CD14-positive monocyte (primary cell): ENCODE results near the gene IGDCC3. TPM values are rescaled to one million over a fixed set of nuclear protein-coding genes. Genes with fewer than 3 reads are reported as not detected.

Experiments
- DNase-seq, 3 donors: peaks; one replicate each; pipeline ENCODE4 v3.0.0-alpha.2; 2011 to 2022
- H2AFZ ChIP-seq: 2 replicates; pipeline ENCODE4 v1.6.0; 2012; ENCODE audit warnings: mild to moderate bottlenecking, low read depth, low read length, inconsistent platforms; ENCODE audit not compliant: insufficient read depth, poor library complexity, severe bottlenecking
- H3K27ac ChIP-seq, 2 donors: 1 replicate in 1 of 2; 2 replicates in 1 of 2; pipeline ENCODE4 v1.5.1; 2012 to 2013; ENCODE audit warnings: low read length in 2 of 2, control low read depth in 1 of 2, inconsistent platforms in 1 of 2, low read depth in 1 of 2, mild to moderate bottlenecking in 1 of 2
- H3K27me3 ChIP-seq, 2 donors: one replicate each; pipeline versions ENCODE4 v1.6.0 to v1.6.1; 2011 to 2013; ENCODE audit warnings: low read length in 2 of 2; ENCODE audit not compliant: control insufficient read depth in 2 of 2, insufficient read depth in 2 of 2
- H3K36me3 ChIP-seq, 2 donors: replicated peaks in 1 of 2; 1 replicate in 1 of 2; 2 replicates in 1 of 2; pipeline versions ENCODE4 v1.5.1 to v1.6.1; 2012 to 2013; ENCODE audit warnings: low read length in 2 of 2, control low read depth in 1 of 2, inconsistent platforms in 1 of 2, mild to moderate bottlenecking in 1 of 2; ENCODE audit not compliant: insufficient read depth in 2 of 2, control insufficient read depth in 1 of 2
- H3K4me1 ChIP-seq, 2 donors: 1 replicate in 1 of 2; 2 replicates in 1 of 2; pipeline versions ENCODE4 v1.5.1 to v1.6.1; 2012 to 2013; ENCODE audit warnings: low read length in 2 of 2, control low read depth in 1 of 2, inconsistent platforms in 1 of 2, mild to moderate bottlenecking in 1 of 2, moderate library complexity in 1 of 2; ENCODE audit not compliant: insufficient read depth in 2 of 2, control insufficient read depth in 1 of 2
- H3K4me2 ChIP-seq: replicated peaks from 2 replicates; pipeline ENCODE3; 2012; ENCODE audit warnings: low read length, moderate library complexity, mild to moderate bottlenecking; ENCODE audit not compliant: poor library complexity, severe bottlenecking; ENCODE audit errors: extremely low read depth
- H3K4me3 ChIP-seq, 3 experiments: fragments of 200-600 bp in 1 of 3; sonication (generic) in 1 of 3; replicated peaks in 1 of 3; 1 replicate in 2 of 3; 2 replicates in 1 of 3; pipeline ENCODE4 v1.5.1; 2011 to 2013; ENCODE audit warnings: low read length in 3 of 3, mild to moderate bottlenecking in 3 of 3, control low read depth in 2 of 3, low read depth in 2 of 3, inconsistent platforms in 1 of 3, moderate library complexity in 1 of 3
- H3K79me2 ChIP-seq: 2 replicates; pipeline ENCODE4 v1.6.0; 2012; ENCODE audit warnings: mild to moderate bottlenecking, control low read depth, inconsistent platforms, low read length, moderate library complexity; ENCODE audit not compliant: insufficient read depth
- H3K9ac ChIP-seq: 2 replicates; pipeline ENCODE4 v1.6.0; 2017; ENCODE audit warnings: low read length, mild to moderate bottlenecking; ENCODE audit not compliant: insufficient read depth, poor library complexity, severe bottlenecking
- H3K9me3 ChIP-seq, 2 donors: replicated peaks in 1 of 2; 1 replicate in 1 of 2; 2 replicates in 1 of 2; pipeline versions ENCODE4 v1.5.1 to v1.6.1; 2012 to 2013; ENCODE audit warnings: low read length in 2 of 2, control low read depth in 1 of 2; ENCODE audit not compliant: control insufficient read depth in 1 of 2, insufficient read depth in 1 of 2
- H4K20me1 ChIP-seq: 2 replicates; pipeline ENCODE4 v1.6.0; 2012; ENCODE audit warnings: mild to moderate bottlenecking, low read length, control low read depth, moderate library complexity; ENCODE audit not compliant: insufficient read depth
- H3K27ac Mint-ChIP-seq, 7 donors: one replicate each; pipeline ENCODE4 v1.8.0; 2020; ENCODE audit warnings: mild to moderate bottlenecking in 7 of 7, mixed read lengths in 7 of 7, moderate library complexity in 6 of 7, inconsistent platforms in 2 of 7
- H3K27me3 Mint-ChIP-seq, 3 donors: one replicate each; pipeline ENCODE4 v1.8.0; 2021 to 2022; ENCODE audit warnings: low read depth in 3 of 3, mild to moderate bottlenecking in 3 of 3, mixed read lengths in 3 of 3, moderate library complexity in 3 of 3, inconsistent platforms in 1 of 3
- H3K36me3 Mint-ChIP-seq, 2 donors: one replicate each; pipeline ENCODE4 v1.8.0; 2020; ENCODE audit warnings: mixed read lengths in 2 of 2, inconsistent platforms in 1 of 2, mild to moderate bottlenecking in 1 of 2
- H3K4me1 Mint-ChIP-seq: one replicate; pipeline ENCODE4 v1.8.0; 2020; ENCODE audit warnings: mild to moderate bottlenecking, mixed read lengths
- H3K4me3 Mint-ChIP-seq, 2 donors: one replicate each; pipeline ENCODE4 v1.8.0; 2020; ENCODE audit warnings: mild to moderate bottlenecking in 2 of 2, mixed read lengths in 2 of 2, moderate library complexity in 1 of 2
- H3K9me3 Mint-ChIP-seq, 7 donors: one replicate each; pipeline ENCODE4 v1.8.0; 2020 to 2022; ENCODE audit warnings: mixed read lengths in 7 of 7, mild to moderate bottlenecking in 6 of 7, moderate library complexity in 6 of 7, inconsistent platforms in 2 of 7
- WGBS: methylation state at CpG from one replicate; pipeline ENCODE4 v1.1.5; 2013; ENCODE audit warnings: missing lambda C conversion rate; ENCODE audit not compliant: insufficient coverage; 5-methylcytosine and 5-hydroxymethylcytosine counted together
- intact Hi-C, 2 donors: fragments of 100-400 bp; cut with micrococcal nuclease; formaldehyde crosslinking; loops; one replicate each; pipeline versions ENCODE4 v1.15.0 to v1.15.1; 2023
- polyA plus RNA-seq, 3 donors: library from polyadenylated mRNA; depleted of rRNA in 1 of 3; unstranded in 2 of 3; stranded (reverse) in 1 of 3; fragments of 300-500 nt in 2 of 3; fragments of >200 nt in 1 of 3; fragmentation: Illumina TruSeq in 2 of 3; gene quantifications; 1 replicate in 2 of 3; 2 replicates in 1 of 3; pipeline ENCODE4 v1.2.3, GENCODE V29; 2012 to 2021
- TF ChIP-seq, protein P1 (sequence below): fragments of 200-600 bp; IDR thresholded peaks from one replicate; pipeline ENCODE4 v1.8.0; 2022; ENCODE audit warnings: antibody characterized with exemption, mild to moderate bottlenecking

Gene IGDCC3
- polyA plus RNA-seq, 3 donors, result not detected

DNA sequence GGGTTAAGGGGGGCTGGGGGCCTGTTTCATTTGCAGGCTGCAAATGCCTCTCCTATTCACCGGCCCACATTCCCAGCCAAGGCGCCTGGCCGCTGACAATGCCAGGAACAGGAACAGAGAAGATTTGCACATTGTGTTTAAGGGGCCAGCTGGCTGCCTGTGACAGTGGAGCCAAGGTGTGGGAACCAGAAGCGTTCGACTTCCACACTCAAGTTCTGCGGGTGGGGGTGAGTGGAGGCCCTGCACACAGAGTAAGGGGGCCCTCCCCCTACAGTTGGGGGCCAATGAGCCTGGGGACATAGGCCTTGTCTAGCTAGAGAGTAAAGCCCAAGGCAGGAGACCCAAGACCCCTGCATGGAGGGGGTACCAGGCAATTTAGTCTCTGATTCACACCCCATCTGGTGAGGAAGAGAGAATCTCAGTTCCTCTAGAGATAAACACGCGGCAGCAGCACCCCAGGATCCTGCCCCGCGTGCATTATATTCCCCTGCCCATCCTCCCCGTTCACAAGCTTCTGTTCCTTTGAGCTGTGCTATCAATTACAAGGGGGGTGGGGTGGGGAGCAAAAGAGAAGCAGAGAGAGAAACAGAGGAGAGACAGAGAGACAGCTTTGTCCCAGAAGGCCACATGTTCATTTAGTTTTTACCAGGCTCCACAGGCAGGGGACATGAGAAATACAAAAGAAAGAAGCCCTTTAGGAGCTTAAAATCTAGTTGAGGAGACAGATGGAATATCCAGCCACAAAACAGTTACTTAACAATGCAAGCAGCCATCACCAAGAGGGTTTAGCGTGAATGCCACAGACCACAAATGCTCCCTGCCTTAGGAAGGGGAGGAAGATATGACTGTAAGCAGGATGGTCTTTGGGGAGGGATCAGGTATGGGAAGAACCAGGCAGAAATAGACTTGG, 9.2 kb downstream of the IGDCC3 start:
- Histone ChIP-seq H3K4me1 (no peaks in the 10 kb centered on the region), H3K9ac (no peak overlapping the region), H3K4me3 (no peak overlapping the region), H3K79me2 (no peaks in the 10 kb centered on the region), H3K36me3 (no peaks in the 10 kb centered on the region), H3K27me3 (peaks cover 0 to 11% of the 10 kb centered on the region in 2 donors), H3K9me3 (no peaks in the 10 kb centered on the region), H3K27ac (no peak overlapping the region), H4K20me1 (no peaks in the 10 kb centered on the region), H3K4me2 (no peak overlapping the region), H2AFZ (no peak overlapping the region)
- intact Hi-C loops, result no loop called here
- no peak overlapping the region for H3K27ac Mint-ChIP-seq
- WGBS, result 100% methylated on average over 2 of the region's 12 CpGs
- H3K27me3 Mint-ChIP-seq, result peaks cover 13 to 25% (median 16%) of the 10 kb centered on the region in 3 donors
- TF ChIP-seq, protein P1, sequence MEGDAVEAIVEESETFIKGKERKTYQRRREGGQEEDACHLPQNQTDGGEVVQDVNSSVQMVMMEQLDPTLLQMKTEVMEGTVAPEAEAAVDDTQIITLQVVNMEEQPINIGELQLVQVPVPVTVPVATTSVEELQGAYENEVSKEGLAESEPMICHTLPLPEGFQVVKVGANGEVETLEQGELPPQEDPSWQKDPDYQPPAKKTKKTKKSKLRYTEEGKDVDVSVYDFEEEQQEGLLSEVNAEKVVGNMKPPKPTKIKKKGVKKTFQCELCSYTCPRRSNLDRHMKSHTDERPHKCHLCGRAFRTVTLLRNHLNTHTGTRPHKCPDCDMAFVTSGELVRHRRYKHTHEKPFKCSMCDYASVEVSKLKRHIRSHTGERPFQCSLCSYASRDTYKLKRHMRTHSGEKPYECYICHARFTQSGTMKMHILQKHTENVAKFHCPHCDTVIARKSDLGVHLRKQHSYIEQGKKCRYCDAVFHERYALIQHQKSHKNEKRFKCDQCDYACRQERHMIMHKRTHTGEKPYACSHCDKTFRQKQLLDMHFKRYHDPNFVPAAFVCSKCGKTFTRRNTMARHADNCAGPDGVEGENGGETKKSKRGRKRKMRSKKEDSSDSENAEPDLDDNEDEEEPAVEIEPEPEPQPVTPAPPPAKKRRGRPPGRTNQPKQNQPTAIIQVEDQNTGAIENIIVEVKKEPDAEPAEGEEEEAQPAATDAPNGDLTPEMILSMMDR, result no peak
- no peak overlapping the region for H3K4me3 Mint-ChIP-seq
- no peak for DNase-seq
- no peaks in the 10 kb centered on the region for H3K4me1 Mint-ChIP-seq
- H3K9me3 Mint-ChIP-seq, result peaks cover 0 to 3% (median 0%) of the 10 kb centered on the region in 7 donors
- H3K36me3 Mint-ChIP-seq, result no peaks in the 10 kb centered on the region

DNA sequence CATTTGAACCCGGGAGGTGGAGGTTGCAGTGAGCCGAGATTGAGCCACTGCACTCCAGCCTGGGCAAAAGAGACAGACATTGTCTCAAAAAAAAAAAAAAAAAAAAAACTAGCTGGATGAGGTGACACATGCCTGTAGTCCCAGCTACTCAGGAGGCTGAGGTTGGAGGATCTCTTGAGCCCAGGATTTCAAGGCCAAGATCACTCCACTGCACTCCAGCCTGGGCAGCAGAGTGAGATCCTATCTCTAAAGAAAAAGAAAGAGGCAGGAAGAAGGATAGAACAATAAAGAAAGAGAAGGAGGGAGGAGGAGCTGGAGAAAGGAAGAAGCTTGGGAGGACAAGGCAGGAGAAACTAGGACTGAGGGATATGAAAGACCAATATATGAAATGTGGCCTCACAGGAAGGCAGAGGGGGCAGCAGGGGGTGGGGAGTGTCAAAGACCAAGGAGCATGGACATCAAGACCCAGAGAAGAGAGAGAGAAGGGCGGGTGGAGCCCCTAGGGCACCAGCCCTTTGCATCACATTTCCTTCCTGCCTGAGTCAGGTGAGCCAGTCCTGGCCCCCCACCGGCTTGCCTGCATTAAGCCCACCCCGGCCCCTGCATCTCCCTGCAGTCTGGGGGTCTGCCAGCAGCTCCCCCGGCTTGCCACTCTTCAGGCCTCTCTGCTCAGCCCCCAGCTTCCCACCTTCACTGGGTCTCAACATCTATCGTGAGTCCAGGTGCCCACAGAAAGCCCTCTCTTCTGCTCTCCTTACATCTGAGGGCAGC, 11.5 kb downstream of the IGDCC3 start:
- Histone ChIP-seq H3K4me2 (no peak overlapping the region), H3K36me3 (no peaks in the 10 kb centered on the region), H3K27ac (no peak overlapping the region), H4K20me1 (no peaks in the 10 kb centered on the region), H3K27me3 (peaks cover 2 to 12% of the 10 kb centered on the region in 2 donors), H2AFZ (no peak overlapping the region), H3K9me3 (no peaks in the 10 kb centered on the region), H3K79me2 (no peaks in the 10 kb centered on the region), H3K9ac (no peak overlapping the region), H3K4me3 (no peak overlapping the region), H3K4me1 (no peaks in the 10 kb centered on the region)
- Mint-ChIP-seq H3K4me1 (no peaks in the 10 kb centered on the region), H3K27ac (no peak overlapping the region), H3K4me3 (no peak overlapping the region), H3K36me3 (no peaks in the 10 kb centered on the region), H3K9me3 (peaks cover 0 to 2% (median 0%) of the 10 kb centered on the region in 7 donors), H3K27me3 (peaks cover 16 to 26% (median 17%) of the 10 kb centered on the region in 3 donors)
- no peak for DNase-seq
- TF ChIP-seq, protein P1, result no peak
- intact Hi-C loops, result no loop called here
- WGBS, result 64% methylated on average over 3 of the region's 7 CpGs
